Gastrocnemius medialis (tissue), 4 donors: ENCODE data around the gene PKHD1. TPM values are rescaled to one million over a fixed set of nuclear protein-coding genes. Genes with fewer than 3 reads are reported as not detected.
A peak's percentile ranks its signal among the peaks of the same experiment; 100 is the strongest.

Source experiments
- ATAC-seq, 2 donors: fragments of 150-250 bp; one replicate each; pipeline ENCODE4 v1.9.1; 2016
- DNase-seq, 2 donors: peaks; one replicate each; pipeline ENCODE4 v3.0.0-alpha.2; 2019
- H3K27ac ChIP-seq, 4 donors: fragments of 200-600 bp; sonication (generic); 1 replicate in 1 of 4; 2 replicates in 3 of 4; pipeline ENCODE4 v1.5.1; 2016 to 2018; ENCODE audit warnings: mild to moderate bottlenecking in 2 of 4, moderate library complexity in 1 of 4
- H3K27me3 ChIP-seq, 3 donors: fragments of 200-600 bp; sonication (generic) in 2 of 3; 1 replicate in 1 of 3; 2 replicates in 2 of 3; pipeline versions ENCODE4 v1.5.1 to v1.6.0; 2016 to 2019; ENCODE audit warnings: mild to moderate bottlenecking in 1 of 3, moderate library complexity in 1 of 3
- H3K36me3 ChIP-seq, 2 donors: fragments of 200-600 bp; sonication (generic) in 1 of 2; one replicate each; pipeline ENCODE4 v1.5.1; 2017 to 2018
- H3K4me1 ChIP-seq, 2 donors: fragments of 200-600 bp; sonication (generic) in 1 of 2; one replicate each; pipeline ENCODE4 v1.5.1; 2016 to 2017; ENCODE audit warnings: mild to moderate bottlenecking in 2 of 2
- H3K4me3 ChIP-seq, 4 donors: fragments of 200-600 bp; sonication (generic) in 3 of 4; 1 replicate in 1 of 4; 2 replicates in 3 of 4; pipeline ENCODE4 v1.5.1; 2016 to 2019; ENCODE audit warnings: mild to moderate bottlenecking in 2 of 4
- H3K9me3 ChIP-seq, 3 donors: fragments of 200-600 bp; sonication (generic) in 2 of 3; 1 replicate in 1 of 3; 2 replicates in 2 of 3; pipeline ENCODE4 v1.5.1; 2016 to 2019
- POLR2A ChIP-seq, 2 donors: fragments of 450-650 bp; IDR thresholded peaks; one replicate each; pipeline ENCODE4 v1.6.1; 2017; ENCODE audit warnings: antibody characterized with exemption in 2 of 2, mild to moderate bottlenecking in 2 of 2, moderate library complexity in 2 of 2
- in situ Hi-C, 4 donors: fragments of 200-750 bp; cut with MboI; loops; one replicate each; pipeline versions ENCODE4 v1.15.0 to v1.8.0; 2017; ENCODE audit warnings: low sequenced_read_pairs in 4 of 4
- intact Hi-C: fragments of 100-400 bp; cut with DNase I; formaldehyde crosslinking; loops from one replicate; pipeline ENCODE4 v1.15.1; 2023; ENCODE audit warnings: low total_unique reads
- total RNA-seq, 4 donors: library from RNA; depleted of rRNA; stranded (reverse); fragments of >200 nt; gene quantifications; one replicate each; pipeline versions ENCODE4 v1.1.0 to v1.2.3, GENCODE V29; 2016
- TF ChIP-seq, protein P1 (sequence below), 5 experiments: fragments of 450-650 bp in 3 of 5; fragments of 200-600 bp in 2 of 5; sonication (generic) in 2 of 5; IDR thresholded peaks in 4 of 5; conservative IDR thresholded peaks in 1 of 5; 1 replicate in 4 of 5; 2 replicates in 1 of 5; pipeline ENCODE4 v1.5.1; 2016 to 2019; ENCODE audit warnings: antibody characterized with exemption in 5 of 5, mild to moderate bottlenecking in 3 of 5, moderate library complexity in 3 of 5

PKHD1 gene
- total RNA-seq, 4 donors from 2014 or later: 0.02 to 0.05 (median 0.02) TPM; not detected in 1

DNA sequence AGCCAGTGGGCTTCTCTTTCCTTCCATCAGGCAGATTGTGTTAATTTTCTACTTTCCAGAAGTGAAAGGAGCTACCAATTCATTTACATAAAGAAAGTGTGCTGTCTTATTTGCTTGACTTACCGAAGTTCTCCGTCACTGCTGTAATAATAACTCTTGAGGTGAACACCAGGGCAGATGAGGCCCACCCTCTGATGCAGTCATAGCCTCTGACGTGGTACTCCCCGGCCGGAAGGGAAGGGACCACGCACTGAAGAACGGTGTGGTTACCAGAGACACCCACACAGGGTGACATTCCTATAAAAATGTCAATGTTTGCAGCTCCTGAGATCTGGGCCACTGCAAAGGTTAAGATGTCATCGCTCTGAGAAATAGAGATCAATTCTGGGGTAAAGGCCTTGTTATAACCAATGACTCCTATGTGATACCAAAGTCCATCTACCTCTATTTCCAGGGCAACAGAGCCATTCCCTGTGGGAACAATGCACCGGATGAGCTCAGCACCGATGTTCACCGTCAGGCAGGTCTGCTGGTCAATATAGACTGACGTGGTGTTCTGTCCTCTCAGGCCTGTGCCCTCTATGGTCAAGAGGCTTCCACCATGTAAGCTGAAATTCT, 62.9 kb downstream of the PKHD1 start:
- Histone ChIP-seq H3K4me1 (no peaks in the 10 kb centered on the region), H3K36me3 (no peaks in the 10 kb centered on the region), H3K9me3 (no peaks in the 10 kb centered on the region), H3K4me3 (no peak overlapping the region), H3K27me3 (no peaks in the 10 kb centered on the region), H3K27ac (no peak overlapping the region)
- in situ Hi-C loops: loop anchor here (10.0 to 25.0 kb wide), 3 partner anchors 170 to 1212 kb away; partner anchors contain the start of gene TFAP2B (in 4 of the 4)
- TF ChIP-seq, protein P1, sequence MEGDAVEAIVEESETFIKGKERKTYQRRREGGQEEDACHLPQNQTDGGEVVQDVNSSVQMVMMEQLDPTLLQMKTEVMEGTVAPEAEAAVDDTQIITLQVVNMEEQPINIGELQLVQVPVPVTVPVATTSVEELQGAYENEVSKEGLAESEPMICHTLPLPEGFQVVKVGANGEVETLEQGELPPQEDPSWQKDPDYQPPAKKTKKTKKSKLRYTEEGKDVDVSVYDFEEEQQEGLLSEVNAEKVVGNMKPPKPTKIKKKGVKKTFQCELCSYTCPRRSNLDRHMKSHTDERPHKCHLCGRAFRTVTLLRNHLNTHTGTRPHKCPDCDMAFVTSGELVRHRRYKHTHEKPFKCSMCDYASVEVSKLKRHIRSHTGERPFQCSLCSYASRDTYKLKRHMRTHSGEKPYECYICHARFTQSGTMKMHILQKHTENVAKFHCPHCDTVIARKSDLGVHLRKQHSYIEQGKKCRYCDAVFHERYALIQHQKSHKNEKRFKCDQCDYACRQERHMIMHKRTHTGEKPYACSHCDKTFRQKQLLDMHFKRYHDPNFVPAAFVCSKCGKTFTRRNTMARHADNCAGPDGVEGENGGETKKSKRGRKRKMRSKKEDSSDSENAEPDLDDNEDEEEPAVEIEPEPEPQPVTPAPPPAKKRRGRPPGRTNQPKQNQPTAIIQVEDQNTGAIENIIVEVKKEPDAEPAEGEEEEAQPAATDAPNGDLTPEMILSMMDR (IDR thresholded peaks at IDR 0.05 in 4 of 5, conservative IDR thresholded peaks at IDR 0.05 in 1 of 5): no peak
- TF ChIP-seq POLR2A (IDR thresholded peaks at IDR 0.05): no peak
- ATAC-seq (no peak), DNase-seq (no peak)
- intact Hi-C loops: loop anchor here (5.0 to 10.0 kb wide), 2 partner anchors 170 to 1207 kb away; partner anchors contain the start of gene TFAP2B

- intact Hi-C loops (loop anchor here (5.0 to 10.0 kb wide), 2 partner anchors 168 to 1205 kb away; partner anchors contain the start of gene TFAP2B), in situ Hi-C loops (loop anchor here (10.0 to 25.0 kb wide), 3 partner anchors 168 to 1210 kb away; partner anchors contain the start of gene TFAP2B (in 4 of the 4))
- H3K27me3 ChIP-seq: no peaks in the 10 kb centered on the region
- no peaks in the 10 kb centered on the region for H3K36me3 ChIP-seq
- no peak for DNase-seq
- no peak for ATAC-seq
- H3K4me1 ChIP-seq: no peaks in the 10 kb centered on the region
- H3K9me3 ChIP-seq: no peaks in the 10 kb centered on the region
- no peak overlapping the region for H3K27ac ChIP-seq
- no peak overlapping the region for H3K4me3 ChIP-seq
- no peak for TF ChIP-seq POLR2A (IDR thresholded peaks at IDR 0.05)
- TF ChIP-seq, protein P1 (IDR thresholded peaks at IDR 0.05 in 4 of 5, conservative IDR thresholded peaks at IDR 0.05 in 1 of 5): no peak
Measured at GRCh38 chr6:52022675-52023074, 64.7 kb downstream of the PKHD1 start.

DNA sequence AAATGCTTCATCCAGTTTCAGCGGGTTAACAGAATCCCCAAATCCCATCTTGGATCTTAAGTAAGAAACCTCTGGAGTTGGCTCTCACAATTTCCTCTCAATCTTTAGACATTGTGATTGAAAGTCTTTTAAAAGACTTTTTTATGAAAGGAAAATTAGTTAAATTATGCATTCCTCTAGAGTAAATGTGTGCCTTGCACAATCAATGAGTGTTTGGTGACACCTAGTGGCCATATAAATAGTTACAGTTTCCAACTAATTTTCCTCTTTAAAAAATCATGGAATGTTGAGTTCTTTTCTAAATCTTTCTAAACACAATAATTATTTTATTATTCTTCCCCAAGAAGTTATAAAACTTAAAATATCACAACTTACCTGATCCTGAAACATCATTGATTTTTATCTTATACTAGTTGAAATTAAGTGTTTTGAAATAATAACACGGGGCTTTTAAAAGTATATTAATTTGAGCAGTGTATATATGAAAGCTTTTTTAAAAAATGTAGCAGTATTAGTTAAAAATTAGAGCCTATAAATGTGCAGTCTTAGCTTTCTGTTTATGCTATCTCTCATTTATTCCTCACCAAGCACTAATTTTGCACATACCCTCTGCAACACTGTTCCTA, 66.4 kb downstream of the PKHD1 start:
- Histone ChIP-seq H3K27ac (no peak overlapping the region), H3K27me3 (no peaks in the 10 kb centered on the region), H3K9me3 (no peaks in the 10 kb centered on the region), H3K4me3 (no peak overlapping the region), H3K36me3 (no peaks in the 10 kb centered on the region), H3K4me1 (no peaks in the 10 kb centered on the region)
- no peak for TF ChIP-seq POLR2A (IDR thresholded peaks at IDR 0.05)
- TF ChIP-seq, protein P1 (IDR thresholded peaks at IDR 0.05 in 4 of 5, conservative IDR thresholded peaks at IDR 0.05 in 1 of 5): peak; percentile 48 to 80 (median 77)
- in situ Hi-C loops (loop anchor here (10.0 to 25.0 kb wide), 3 partner anchors 166 to 1209 kb away; partner anchors contain the start of gene TFAP2B (in 4 of the 4)), intact Hi-C loops (loop anchor here (5.0 to 10.0 kb wide), 2 partner anchors 166 to 1204 kb away; partner anchors contain the start of gene TFAP2B)
- ATAC-seq: no peak
- no peak for DNase-seq

DNA sequence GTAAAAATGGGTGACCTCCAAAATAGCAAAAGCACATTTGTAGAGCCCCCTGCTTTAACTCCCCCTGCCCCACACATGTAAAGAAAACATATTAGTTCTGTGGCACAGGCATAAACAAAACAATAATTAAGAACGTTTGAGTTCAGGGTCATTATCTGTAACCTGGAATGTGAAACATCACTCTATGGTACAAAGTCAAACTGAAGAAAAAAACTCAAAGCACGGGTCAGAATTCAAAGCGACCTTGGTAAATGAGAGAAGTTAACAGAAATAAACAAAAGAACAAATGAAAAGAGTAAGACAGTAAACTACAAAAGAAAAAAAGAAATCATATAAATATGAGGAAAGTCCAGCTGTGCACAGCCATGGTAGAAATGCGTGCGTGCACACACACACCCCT, 67.5 kb downstream of the PKHD1 start:
- H3K4me3 ChIP-seq: no peak overlapping the region
- DNase-seq: no peak
- no peaks in the 10 kb centered on the region for H3K9me3 ChIP-seq
- TF ChIP-seq, protein P1 (IDR thresholded peaks at IDR 0.05 in 4 of 5, conservative IDR thresholded peaks at IDR 0.05 in 1 of 5): no peak
- no peak for TF ChIP-seq POLR2A (IDR thresholded peaks at IDR 0.05)
- no peaks in the 10 kb centered on the region for H3K27me3 ChIP-seq
- H3K4me1 ChIP-seq: no peaks in the 10 kb centered on the region
- in situ Hi-C loops: loop anchor here (10.0 to 25.0 kb wide), 3 partner anchors 165 to 1208 kb away; partner anchors contain the start of gene TFAP2B (in 4 of the 4)
- no peak for ATAC-seq
- H3K36me3 ChIP-seq: no peaks in the 10 kb centered on the region
- no peak overlapping the region for H3K27ac ChIP-seq
- intact Hi-C loops: loop anchor here (5.0 to 10.0 kb wide), 2 partner anchors 165 to 1203 kb away; partner anchors contain the start of gene TFAP2B
